Spleen (tissue), 11 donors: ENCODE data around the gene GJA4. TPM values are rescaled to one million over a fixed set of nuclear protein-coding genes. Genes with fewer than 3 reads are reported as not detected.

Experiments used
- DNase-seq: peaks from one replicate; pipeline ENCODE4 v3.0.0-alpha.2; 2020
- H3K27ac ChIP-seq, 8 donors: fragments of 200-600 bp; sonication (generic) in 7 of 8; 1 replicate in 4 of 8; 2 replicates in 4 of 8; pipeline versions ENCODE4 v1.5.0 to v1.8.0; 2016 to 2021; ENCODE audit warnings: inconsistent platforms in 4 of 8, mild to moderate bottlenecking in 4 of 8, moderate library complexity in 1 of 8
- H3K27me3 ChIP-seq, 7 donors: fragments of 200-600 bp; sonication (generic) in 6 of 7; replicated peaks in 1 of 7; 1 replicate in 4 of 7; 2 replicates in 3 of 7; pipeline versions ENCODE4 v1.5.0 to v1.8.0; 2016 to 2021; ENCODE audit warnings: inconsistent platforms in 3 of 7, mild to moderate bottlenecking in 1 of 7
- H3K36me3 ChIP-seq, 6 donors: fragments of 200-600 bp; sonication (generic) in 5 of 6; 1 replicate in 4 of 6; 2 replicates in 2 of 6; pipeline versions ENCODE4 v1.5.0 to v1.8.0; 2016 to 2021; ENCODE audit warnings: inconsistent platforms in 2 of 6
- H3K4me1 ChIP-seq, 6 donors: fragments of 200-600 bp; sonication (generic) in 5 of 6; 1 replicate in 3 of 6; 2 replicates in 3 of 6; pipeline versions ENCODE4 v1.5.0 to v1.8.0; 2016 to 2021; ENCODE audit warnings: inconsistent platforms in 3 of 6
- H3K4me3 ChIP-seq, 8 donors: fragments of 200-600 bp; sonication (generic) in 7 of 8; 1 replicate in 4 of 8; 2 replicates in 4 of 8; pipeline versions ENCODE4 v1.5.0 to v1.8.0; 2016 to 2021; ENCODE audit warnings: inconsistent platforms in 4 of 8, mild to moderate bottlenecking in 4 of 8, moderate library complexity in 2 of 8
- H3K9me3 ChIP-seq, 8 donors: fragments of 200-600 bp; sonication (generic) in 7 of 8; 1 replicate in 4 of 8; 2 replicates in 4 of 8; pipeline versions ENCODE4 v1.5.0 to v1.8.0; 2016 to 2021; ENCODE audit warnings: inconsistent platforms in 4 of 8
- CTCF ChIP-seq, 11 experiments: fragments of 200-600 bp in 7 of 11; fragments of 450-650 bp in 4 of 11; sonication (generic) in 4 of 11; IDR thresholded peaks in 8 of 11; conservative IDR thresholded peaks in 3 of 11; 1 replicate in 7 of 11; 2 replicates in 4 of 11; pipeline versions ENCODE4 v1.4.0 to v1.8.0; 2016 to 2021; ENCODE audit warnings: antibody characterized with exemption in 11 of 11, inconsistent platforms in 4 of 11, mild to moderate bottlenecking in 1 of 11
- POLR2A ChIP-seq, 3 donors: fragments of 450-650 bp; IDR thresholded peaks; one replicate each; pipeline ENCODE4 v1.5.1; 2017; ENCODE audit warnings: antibody characterized with exemption in 3 of 3, mild to moderate bottlenecking in 1 of 3
- POLR2AphosphoS5 ChIP-seq, 3 donors: sonication (generic); formaldehyde crosslinking; IDR thresholded peaks; one replicate each; pipeline ENCODE4 v1.5.1; 2017; ENCODE audit warnings: antibody characterized with exemption in 3 of 3
- WGBS, 5 donors: extraction: QIAGEN DNeasy Blood & Tissue Kit in 3 of 5; methylation state at CpG; one replicate each; pipeline versions ENCODE4 v1.1.5 to v1.1.7; 2013 to 2018; 5-methylcytosine and 5-hydroxymethylcytosine counted together
- intact Hi-C: fragments of 100-400 bp; cut with DNase I; formaldehyde crosslinking; loops from one replicate; pipeline ENCODE4 v1.15.0; 2023; ENCODE audit warnings: low total_unique reads
- polyA plus RNA-seq, 3 donors: library from polyadenylated mRNA; stranded (reverse); fragments of 200-250 nt; gene quantifications; one replicate each; pipeline ENCODE4 v1.2.1, GENCODE V29; 2013
- total RNA-seq, 7 donors: library from RNA; depleted of rRNA in 3 of 7; stranded (reverse); fragments of >200 nt in 3 of 7; fragmentation: NEBNext Ultra II Directional in 4 of 7; extraction: Animal tissue kit (Norgen Biotek cat#: 25700) in 4 of 7; gene quantifications; one replicate each; pipeline versions ENCODE4 v1.1.0 to v1.2.1, GENCODE V29; 2016 to 2021
- donor health status: healthy with polysubstance abuse.
- donor health status: DM: no; HTN: no; CAD: no; lungs with moderate emphysema.
- donor health status: DM: no; HTN: no; CAD: no.
- donor health status: Bipolar disorder and iron deficiency.
- donor health status: healthy.
- donor health status: DM: no; HTN: no; CAD: no.
- donor health status: DM: yes; HTN: yes; CAD: no.

Gene GJA4
- total and polyA plus RNA-seq, 10 donors, result 1.3 to 20.6 (median 7.9) TPM

DNA sequence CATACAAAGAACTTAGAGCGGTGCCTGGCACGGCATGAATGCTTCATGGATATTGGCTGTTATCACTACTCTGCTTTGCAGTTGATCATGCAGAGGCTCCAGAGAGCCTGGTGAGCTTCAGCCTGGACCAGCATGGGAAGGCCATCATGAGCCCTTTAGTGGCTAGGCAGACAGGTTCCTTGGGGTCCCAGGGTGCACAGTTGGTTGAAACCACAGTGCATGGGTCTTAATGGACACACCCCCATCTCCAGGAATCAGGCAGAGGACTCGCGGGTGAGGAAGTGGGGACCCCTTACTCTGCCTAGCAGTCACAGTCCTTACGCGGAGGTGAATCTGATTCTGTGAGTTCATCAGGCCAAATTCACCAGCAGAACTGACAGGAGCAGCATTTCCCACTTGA is 36.8 kb upstream of the GJA4 start:
- no peak for DNase-seq
- H3K4me1 ChIP-seq, result no peaks in the 10 kb centered on the region
- peaks cover 0 to 8% (median 0%) of the 10 kb centered on the region in 7 donors for H3K27me3 ChIP-seq
- intact Hi-C loops, result no loop called here
- no peak overlapping the region for H3K4me3 ChIP-seq
- no peaks in the 10 kb centered on the region for H3K9me3 ChIP-seq
- WGBS, 5 donors, result 84 to 93% (median 92%) methylated on average over 6 of the region's 6 CpGs
- H3K27ac ChIP-seq, result no peak overlapping the region
- TF ChIP-seq POLR2AphosphoS5 (IDR thresholded peaks at IDR 0.05) (no peak), CTCF (IDR thresholded peaks at IDR 0.05 in 8 of 11, conservative IDR thresholded peaks at IDR 0.05 in 3 of 11) (no peak), POLR2A (IDR thresholded peaks at IDR 0.05) (no peak)
- no peaks in the 10 kb centered on the region for H3K36me3 ChIP-seq

GRCh38 chr1:34757386-34757785 is 35.4 kb upstream of the GJA4 start:
- intact Hi-C loops, result no loop called here
- H3K9me3 ChIP-seq, result no peaks in the 10 kb centered on the region
- H3K4me1 ChIP-seq, result no peaks in the 10 kb centered on the region
- 88 to 94% (median 90%) methylated on average over 21 of the region's 21 CpGs for WGBS, 5 donors
- DNase-seq, result no peak
- H3K36me3 ChIP-seq, result no peaks in the 10 kb centered on the region
- H3K4me3 ChIP-seq, result no peak overlapping the region
- H3K27ac ChIP-seq, result no peak overlapping the region
- TF ChIP-seq POLR2A (IDR thresholded peaks at IDR 0.05) (no peak), POLR2AphosphoS5 (IDR thresholded peaks at IDR 0.05) (no peak), CTCF (IDR thresholded peaks at IDR 0.05 in 8 of 11, conservative IDR thresholded peaks at IDR 0.05 in 3 of 11) (no peak)
- peaks cover 0 to 18% (median 0%) of the 10 kb centered on the region in 7 donors for H3K27me3 ChIP-seq

- DNase-seq, result no peak
- H3K27ac ChIP-seq, result no peak overlapping the region
- intact Hi-C loops, result no loop called here
- no peak overlapping the region for H3K4me3 ChIP-seq
- no peaks in the 10 kb centered on the region for H3K4me1 ChIP-seq
- no peaks in the 10 kb centered on the region for H3K9me3 ChIP-seq
- WGBS, 5 donors, result 69 to 83% (median 71%) methylated on average over 4 of the region's 4 CpGs
- peaks cover 0 to 26% (median 0%) of the 10 kb centered on the region in 7 donors for H3K27me3 ChIP-seq
- no peaks in the 10 kb centered on the region for H3K36me3 ChIP-seq
- no peak for TF ChIP-seq POLR2A (IDR thresholded peaks at IDR 0.05)
- no peak for TF ChIP-seq POLR2AphosphoS5 (IDR thresholded peaks at IDR 0.05)
- no peak for TF ChIP-seq CTCF (IDR thresholded peaks at IDR 0.05 in 8 of 11, conservative IDR thresholded peaks at IDR 0.05 in 3 of 11)
Measured at GRCh38 chr1:34758751-34759150, 34.0 kb upstream of the GJA4 start.

- intact Hi-C loops, result no loop called here
- H3K4me1 ChIP-seq, result no peaks in the 10 kb centered on the region
- H3K4me3 ChIP-seq, result no peak within 1 kb of the TSS
- no peaks in the 10 kb centered on the region for H3K9me3 ChIP-seq
- no peak for TF ChIP-seq POLR2A (IDR thresholded peaks at IDR 0.05)
- WGBS, 5 donors, result 63 to 75% (median 74%) methylated on average over 9 to 10 of the region's 10 CpGs
- DNase-seq, result peak; percentile 42
- H3K27me3 ChIP-seq, result peaks cover 0 to 35% (median 0%) of the 10 kb centered on the region in 7 donors
- no peaks in the 10 kb centered on the region for H3K36me3 ChIP-seq
- H3K27ac ChIP-seq, result no peak within 1 kb of the TSS
Measured at GRCh38 chr1:34759503-34760357, 33.1 kb upstream of the GJA4 start, which contains the start of gene GJB4. Gene GJB4 (plus strand): TSS chr1:34759740. CDS start chr1:34761255, 1,515 bp downstream.
